ENCODE results near the gene TLR10.
"Not testable (repeated sequence)": the region's sequence is repeated elsewhere in the genome, so short reads cannot be mapped to it uniquely, and the experiment has no call there.

The TLR10 gene

DNA sequence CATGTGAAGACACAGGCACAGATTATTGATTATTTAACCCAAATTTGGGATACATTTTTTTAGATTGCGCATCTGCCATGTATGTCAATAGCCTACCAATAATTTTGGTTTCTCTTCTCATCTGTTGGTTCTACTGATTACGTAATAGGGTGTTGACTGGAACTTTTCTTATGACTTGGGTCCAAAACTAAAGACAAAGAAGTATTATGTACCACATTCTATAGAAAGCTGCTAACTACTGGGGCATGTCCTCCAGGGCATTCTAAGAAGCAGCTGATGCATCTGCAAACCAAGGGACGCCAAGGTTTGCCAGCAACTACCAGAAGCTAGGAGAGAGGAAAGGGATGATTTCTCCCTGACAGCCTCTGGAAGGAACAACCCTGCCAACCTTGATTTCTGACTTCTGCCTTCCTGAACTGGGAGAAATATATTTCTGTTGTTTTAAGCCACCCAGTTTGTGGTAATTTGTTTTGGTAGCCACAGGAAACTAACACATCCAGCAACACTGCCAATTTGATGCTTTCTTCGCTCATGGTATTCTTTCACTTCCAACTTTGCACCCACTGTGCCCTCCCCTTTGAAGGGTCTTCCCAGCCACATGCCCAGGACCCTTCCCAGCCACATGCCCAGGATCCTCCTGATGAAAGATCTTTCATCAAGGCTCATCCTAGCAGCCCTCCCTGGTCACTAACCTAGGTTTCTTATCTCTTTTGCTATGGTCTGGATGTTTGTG lies 37.7 kb upstream of the TLR10 start:
- TF ChIP-seq, protein P1, sequence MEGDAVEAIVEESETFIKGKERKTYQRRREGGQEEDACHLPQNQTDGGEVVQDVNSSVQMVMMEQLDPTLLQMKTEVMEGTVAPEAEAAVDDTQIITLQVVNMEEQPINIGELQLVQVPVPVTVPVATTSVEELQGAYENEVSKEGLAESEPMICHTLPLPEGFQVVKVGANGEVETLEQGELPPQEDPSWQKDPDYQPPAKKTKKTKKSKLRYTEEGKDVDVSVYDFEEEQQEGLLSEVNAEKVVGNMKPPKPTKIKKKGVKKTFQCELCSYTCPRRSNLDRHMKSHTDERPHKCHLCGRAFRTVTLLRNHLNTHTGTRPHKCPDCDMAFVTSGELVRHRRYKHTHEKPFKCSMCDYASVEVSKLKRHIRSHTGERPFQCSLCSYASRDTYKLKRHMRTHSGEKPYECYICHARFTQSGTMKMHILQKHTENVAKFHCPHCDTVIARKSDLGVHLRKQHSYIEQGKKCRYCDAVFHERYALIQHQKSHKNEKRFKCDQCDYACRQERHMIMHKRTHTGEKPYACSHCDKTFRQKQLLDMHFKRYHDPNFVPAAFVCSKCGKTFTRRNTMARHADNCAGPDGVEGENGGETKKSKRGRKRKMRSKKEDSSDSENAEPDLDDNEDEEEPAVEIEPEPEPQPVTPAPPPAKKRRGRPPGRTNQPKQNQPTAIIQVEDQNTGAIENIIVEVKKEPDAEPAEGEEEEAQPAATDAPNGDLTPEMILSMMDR (IDR thresholded peaks at IDR 0.05; ENCODE audit: extremely low read depth, missing control alignments), result no peak
- DNase-seq (ENCODE audit: low spot score), result peak; percentile 79

DNA sequence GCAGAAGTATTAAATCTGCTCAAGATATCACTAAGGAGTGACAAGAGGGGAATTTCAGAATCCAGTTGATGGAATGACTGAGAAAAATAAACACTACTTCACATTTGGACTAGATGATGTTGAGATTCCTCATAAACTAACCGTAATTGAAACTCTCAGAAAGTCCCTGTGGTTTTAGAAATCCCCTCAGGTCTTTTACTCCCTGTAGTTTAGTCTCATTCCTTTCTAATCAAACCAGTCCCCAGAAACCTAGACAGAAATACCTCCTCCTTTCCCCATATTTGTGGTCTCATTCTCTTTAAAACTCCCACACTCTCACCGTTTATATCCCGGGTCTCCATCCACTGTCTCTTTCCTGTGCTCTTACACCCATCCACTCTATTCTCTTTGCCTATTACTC lies 36.8 kb upstream of the TLR10 start:
- peak; percentile 53 for DNase-seq (ENCODE audit: low spot score)
- TF ChIP-seq, protein P1 (IDR thresholded peaks at IDR 0.05; ENCODE audit: extremely low read depth, missing control alignments), result no peak

DNA sequence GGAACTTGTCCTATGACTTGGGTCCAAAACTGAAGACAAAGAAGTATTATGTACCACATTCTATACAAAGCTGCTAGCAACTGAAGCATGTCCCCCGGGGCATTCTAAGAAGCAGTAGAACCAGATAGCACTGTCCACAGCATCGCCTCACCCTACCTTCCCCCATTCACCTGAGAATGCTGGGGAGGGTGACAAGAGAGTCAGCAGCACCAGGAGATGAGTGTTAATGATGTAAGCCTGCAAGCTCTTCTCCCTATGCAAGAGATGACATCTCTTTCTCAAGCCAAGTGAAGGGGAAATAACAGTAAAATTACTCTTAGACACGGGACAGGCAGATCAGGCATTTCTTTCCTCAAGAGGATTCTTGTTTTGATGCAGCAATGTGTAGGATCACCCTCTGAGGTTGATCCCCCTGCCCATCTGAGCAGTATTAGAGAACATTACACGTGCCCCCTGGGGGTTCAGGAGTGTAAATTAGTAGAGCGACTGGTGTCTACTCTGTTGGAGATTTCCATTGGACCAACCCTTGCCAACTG lies 35.7 kb upstream of the TLR10 start:
- TF ChIP-seq, protein P1 (IDR thresholded peaks at IDR 0.05; ENCODE audit: extremely low read depth, missing control alignments), result no peak
- DNase-seq (ENCODE audit: low spot score), result peak; percentile 75

DNA sequence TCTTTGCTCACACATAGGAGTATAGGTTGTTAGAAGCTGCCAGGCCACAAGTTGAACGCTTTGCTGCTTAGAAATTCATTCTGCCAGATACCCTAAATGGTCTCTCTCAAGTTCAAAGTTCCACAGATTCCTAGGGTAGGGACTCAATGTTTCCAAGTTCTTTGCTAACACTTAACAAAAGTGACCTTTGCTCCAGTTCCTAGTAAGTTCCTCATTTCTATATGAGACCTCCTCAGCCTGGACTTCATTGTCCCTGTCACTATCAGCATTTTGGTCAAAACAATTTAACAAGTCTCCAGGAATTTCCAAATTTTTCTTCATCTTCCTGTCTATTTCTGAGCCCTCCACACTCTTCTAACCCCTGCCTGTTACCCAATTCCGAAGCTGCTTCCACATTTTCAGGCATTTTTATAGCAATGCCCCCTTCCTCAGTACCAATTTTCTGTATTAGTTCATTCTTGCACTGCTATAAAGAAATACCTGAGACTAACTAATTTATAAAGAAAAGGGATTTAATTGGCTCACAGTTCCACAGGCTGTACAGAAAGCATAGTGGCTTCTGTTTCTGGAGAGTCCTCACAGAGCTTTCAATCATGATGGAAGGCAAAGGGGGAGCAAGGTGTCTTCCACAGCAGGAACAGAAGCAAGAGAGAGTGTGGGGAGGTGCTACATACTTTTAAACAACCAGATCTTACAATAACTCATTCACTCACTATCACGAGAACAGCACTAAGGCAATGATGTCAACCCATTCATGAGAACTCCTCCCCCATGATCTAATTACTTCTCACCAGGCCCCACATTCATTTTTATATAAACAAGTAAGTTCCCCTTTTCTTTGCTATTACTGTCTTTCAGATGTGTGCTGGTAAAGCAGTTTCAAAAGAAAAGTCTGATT lies 33.3 kb upstream of the TLR10 start:
- TF ChIP-seq, protein P1 (IDR thresholded peaks at IDR 0.05; ENCODE audit: extremely low read depth, missing control alignments), result no peak
- peak; percentile 54 for DNase-seq (ENCODE audit: low spot score)

DNA sequence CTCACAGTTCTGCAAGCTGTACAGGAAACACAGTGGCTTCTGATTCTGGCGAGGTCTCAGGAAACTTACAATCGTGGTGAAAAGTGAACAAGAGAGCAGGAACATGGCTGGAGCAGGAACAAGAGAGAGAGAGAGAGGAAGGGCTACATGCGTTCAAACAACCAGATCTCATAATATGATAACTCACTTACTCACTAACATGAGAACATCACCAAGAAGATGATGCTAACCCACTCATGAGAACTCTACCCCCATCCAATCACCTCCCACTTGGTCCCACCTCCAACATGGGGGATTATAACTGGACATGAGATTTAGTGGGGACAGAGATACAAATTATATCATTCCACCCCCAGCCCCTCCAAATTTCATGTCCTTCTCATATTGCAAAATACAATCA lies 31.6 kb upstream of the TLR10 start:
- DNase-seq (ENCODE audit: low spot score), result no peak
- TF ChIP-seq, protein P1 (IDR thresholded peaks at IDR 0.05; ENCODE audit: extremely low read depth, missing control alignments), result no peak

DNA sequence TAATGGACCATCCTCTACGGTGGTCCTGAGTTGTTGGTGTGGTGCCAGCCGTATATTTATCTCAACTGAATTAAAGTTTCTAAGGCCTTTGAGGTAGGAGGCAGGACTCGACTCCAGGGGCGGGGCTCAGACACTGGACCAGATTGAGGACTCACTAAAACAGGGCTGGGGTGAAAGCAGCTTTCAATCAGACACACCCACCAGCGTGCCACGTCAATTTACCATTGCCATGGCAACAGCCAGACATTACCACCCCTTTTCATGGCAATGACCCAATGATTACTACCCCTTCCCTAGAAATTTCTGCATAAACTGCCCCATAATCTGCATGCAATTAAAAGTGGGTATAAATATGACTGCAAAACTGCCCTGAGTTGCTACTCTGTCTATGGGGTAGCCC lies 28.5 kb upstream of the TLR10 start:
- DNase-seq (ENCODE audit: low spot score), result no peak
- TF ChIP-seq, protein P1 (IDR thresholded peaks at IDR 0.05; ENCODE audit: extremely low read depth, missing control alignments), result no peak

DNA sequence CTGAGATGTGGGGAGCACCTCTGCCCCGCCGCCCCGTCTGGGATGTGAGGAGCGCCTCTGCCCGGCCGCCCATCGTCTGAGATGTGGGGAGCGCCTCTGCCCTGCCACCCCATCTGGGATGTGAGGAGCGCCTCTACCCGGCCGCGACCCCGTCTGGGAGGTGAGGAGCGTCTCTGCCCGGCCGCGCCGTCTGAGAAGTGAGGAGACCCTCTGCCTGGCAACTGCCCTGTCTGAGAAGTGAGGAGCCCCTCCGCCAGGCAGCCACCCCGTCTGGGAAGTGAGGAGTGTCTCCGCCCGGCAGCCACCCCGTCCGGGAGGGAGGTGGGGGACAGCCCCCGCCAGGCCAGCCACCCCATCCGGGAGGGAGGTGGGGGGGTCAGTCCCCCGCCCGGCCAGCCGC lies 24.7 kb upstream of the TLR10 start:
- DNase-seq (ENCODE audit: low spot score), result not testable (repeated sequence)

DNA sequence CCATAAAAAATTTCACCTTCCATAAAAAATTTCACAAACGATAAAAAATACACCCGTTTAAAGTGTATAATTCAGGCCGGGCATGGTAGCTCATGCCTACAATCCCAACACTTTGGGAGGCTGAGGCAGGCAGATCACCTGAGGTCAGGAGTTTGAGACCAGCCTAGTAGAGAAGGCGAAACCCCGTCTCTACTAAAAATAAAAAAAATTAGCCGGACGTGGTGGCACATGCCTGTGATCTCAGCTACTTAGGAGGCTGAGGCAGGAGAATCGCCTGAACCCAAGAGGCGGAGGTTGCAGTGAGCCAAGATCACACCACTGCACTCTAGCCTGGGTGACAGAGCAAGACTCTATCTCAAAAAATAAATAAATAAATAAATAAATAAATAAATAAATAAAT lies 23.5 kb upstream of the TLR10 start:
- DNase-seq (ENCODE audit: low spot score), result not testable (repeated sequence)
